GM18505 (cell line): ENCODE data around the gene PGD.

Experiments used
- ATAC-seq: cut with Tn5 transposase; IDR thresholded peaks from one replicate; pipeline ENCODE4 v1.9.1; 2021; ENCODE audit not compliant: unreplicated experiment
- POLR2A ChIP-seq: IDR thresholded peaks from 4 replicates; pipeline ENCODE4 v1.6.1; 2011; ENCODE audit warnings: borderline replicate concordance; ENCODE audit not compliant: insufficient read depth, insufficient read length; ENCODE audit errors: extremely low read depth

The PGD gene

DNA sequence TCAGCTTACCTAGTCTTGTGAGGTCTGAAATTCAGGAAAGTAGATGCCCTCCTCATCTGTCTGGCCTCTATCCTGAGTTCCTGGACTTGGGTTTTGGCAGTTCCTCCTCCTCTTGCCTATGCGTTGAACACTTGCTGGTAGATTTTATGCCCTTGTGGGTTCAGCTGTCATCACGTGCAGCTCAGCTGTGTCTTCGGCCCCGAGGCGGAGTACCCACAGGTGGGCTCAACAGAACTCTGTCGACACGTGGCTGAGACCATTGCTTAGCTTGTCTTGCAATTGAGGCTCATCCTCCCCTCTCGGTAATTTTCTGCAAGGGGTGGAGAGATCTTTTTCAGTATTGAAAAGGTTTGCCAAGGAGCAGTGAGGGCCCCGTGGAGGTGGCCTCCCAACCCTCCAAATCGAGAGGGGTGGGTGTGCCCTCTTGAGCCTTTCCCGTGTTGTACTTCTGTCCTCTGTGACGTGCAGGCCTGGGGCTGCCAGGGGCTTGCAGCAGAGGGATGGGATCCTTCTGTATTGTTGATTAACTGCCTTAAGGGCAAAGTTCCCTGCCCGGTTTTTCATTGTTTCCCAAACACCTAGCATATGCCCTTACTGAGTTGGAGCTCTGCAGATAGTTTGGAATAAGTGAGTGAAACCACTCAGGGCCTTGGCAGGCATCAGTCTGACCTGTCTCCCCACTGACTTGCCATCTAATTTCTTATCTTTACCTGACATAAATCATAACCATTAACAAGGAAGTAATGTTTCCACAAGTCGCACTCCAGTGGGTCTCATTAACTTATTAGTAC lies 34.2 kb downstream of the PGD start:
- ATAC-seq, result no peak
- no peak for TF ChIP-seq POLR2A

DNA sequence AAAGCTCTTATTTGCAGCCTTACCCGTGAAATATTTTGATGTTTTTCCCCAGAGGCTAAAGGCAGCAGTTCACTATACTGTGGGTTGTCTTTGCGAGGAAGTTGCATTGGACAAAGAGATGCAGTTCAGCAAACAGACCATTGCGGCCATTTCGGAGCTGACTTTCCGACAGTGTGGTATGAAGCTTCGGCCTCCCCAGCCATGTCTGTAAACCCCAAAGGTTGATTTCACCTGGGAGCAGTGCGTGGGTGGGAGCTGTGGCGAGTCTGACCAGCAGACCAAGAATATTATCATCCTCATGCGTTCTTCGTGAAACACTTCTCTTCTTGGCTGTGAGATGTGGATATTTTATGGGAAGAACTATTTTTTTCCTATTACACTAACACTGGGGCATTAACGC lies 34.9 kb downstream of the PGD start:
- TF ChIP-seq POLR2A, result no peak

DNA sequence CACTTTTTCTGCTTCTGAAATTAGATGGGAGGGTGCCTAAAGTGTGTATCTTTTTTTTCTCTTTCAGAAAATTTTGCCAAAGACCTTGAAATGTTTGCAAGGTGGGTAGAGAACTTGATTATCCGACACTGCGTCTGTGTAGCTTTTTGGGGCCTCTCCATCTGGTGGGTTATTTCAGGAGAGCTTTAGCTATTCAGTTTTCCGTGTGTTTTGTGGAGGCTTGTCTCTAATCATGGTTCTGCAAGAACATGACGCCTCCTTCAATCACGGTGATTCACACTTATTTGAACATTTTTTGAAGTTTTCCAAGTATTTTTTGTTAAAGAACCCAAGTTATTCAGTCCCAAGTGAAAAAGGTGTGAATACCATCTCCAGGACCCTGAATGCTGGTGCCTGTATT lies 35.7 kb downstream of the PGD start:
- no peak for TF ChIP-seq POLR2A
- ATAC-seq, result no peak

More for the DNA sequence above, 34.9 kb downstream of the PGD start:
- ATAC-seq, result no peak

DNA sequence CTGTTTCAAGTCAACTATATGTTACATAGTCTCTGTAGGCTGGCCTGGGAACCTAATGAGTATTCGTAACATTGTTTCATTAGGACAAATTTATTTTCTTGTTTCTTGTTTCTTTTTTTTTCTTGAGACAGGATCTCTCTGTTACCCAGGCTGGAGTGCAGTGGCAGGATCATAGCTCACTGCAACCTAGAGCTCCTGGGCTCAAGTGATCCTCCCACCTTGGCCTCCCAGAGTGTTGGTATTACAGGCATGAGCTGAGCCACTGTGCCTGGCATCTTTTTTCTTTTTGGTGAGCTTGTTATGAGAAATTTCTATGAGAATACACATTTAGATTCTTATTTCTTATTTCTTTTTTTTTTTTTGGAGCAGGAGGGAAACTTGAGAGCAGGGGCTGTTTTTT lies 38.2 kb downstream of the PGD start:
- no peak for TF ChIP-seq POLR2A
- no peak for ATAC-seq

GRCh38 chr1:10438677-10439163 lies 39.9 kb downstream of the PGD start:
- no peak for ATAC-seq
- no peak for TF ChIP-seq POLR2A

DNA sequence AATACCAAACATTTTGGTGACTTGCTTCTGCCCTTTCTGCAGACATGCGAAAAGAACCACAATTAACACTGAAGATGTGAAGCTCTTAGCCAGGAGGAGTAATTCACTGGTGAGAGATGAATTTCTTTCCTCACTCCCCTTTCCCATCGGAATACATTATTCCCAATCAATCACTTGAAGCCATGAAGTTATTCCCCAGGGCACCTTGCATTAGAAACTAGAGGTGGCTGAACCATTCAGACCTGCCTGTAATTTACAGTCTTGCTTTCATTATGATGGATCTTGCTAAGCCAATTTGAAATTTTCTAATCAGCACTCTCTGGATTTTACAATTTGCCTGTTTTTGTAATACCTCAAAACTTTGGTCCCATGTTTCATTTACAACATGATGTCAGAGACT lies 41.4 kb downstream of the PGD start:
- no peak for TF ChIP-seq POLR2A

DNA sequence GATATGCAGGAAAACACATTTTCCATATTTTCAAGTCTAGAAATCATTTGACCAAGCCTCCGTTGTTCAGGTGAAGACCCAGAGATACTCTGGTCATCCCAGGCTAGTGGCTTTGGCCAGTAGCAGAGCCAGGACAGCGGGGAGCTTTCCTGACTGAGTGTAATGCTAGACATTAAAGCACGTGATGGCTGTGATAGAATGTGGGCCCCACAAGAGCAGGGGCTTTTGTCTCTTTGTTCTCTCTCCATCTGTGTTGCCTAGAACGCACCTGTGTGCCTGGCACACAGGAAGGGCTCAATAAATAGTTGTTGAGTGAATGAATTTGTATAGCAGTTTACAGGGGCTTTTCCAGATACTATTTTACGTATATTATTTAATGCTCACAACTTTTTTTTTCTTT lies 41.9 kb downstream of the PGD start:
- TF ChIP-seq POLR2A, result no peak
- ATAC-seq, result no peak

More for the DNA sequence above, 41.4 kb downstream of the PGD start:
- ATAC-seq, result no peak

- no peak for ATAC-seq
- no peak for TF ChIP-seq POLR2A
Measured at GRCh38 chr1:10444248-10444647, 45.4 kb downstream of the PGD start.

- TF ChIP-seq POLR2A, result no peak
- no peak for ATAC-seq
Measured at GRCh38 chr1:10444795-10445397, 46.0 kb downstream of the PGD start.

- TF ChIP-seq POLR2A, result no peak
- ATAC-seq, result no peak
Measured at GRCh38 chr1:10446790-10447422, 48.0 kb downstream of the PGD start.

- ATAC-seq, result no peak
- no peak for TF ChIP-seq POLR2A
Measured at GRCh38 chr1:10449751-10450150, 50.9 kb downstream of the PGD start, which contains the start of gene CORT. Gene CORT (plus strand): TSS chr1:10450031. CDS start chr1:10450224, 193 bp downstream.

- ATAC-seq, result no peak
- no peak for TF ChIP-seq POLR2A
Measured at GRCh38 chr1:10450156-10450814, 51.4 kb downstream of the PGD start.

GRCh38 chr1:10450836-10451235 lies 52.0 kb downstream of the PGD start:
- no peak for ATAC-seq
- no peak for TF ChIP-seq POLR2A
